Measurements from ENCODE around the gene GJC2. TPM values are rescaled to one million over a fixed set of nuclear protein-coding genes. Genes with fewer than 3 reads are reported as not detected.

GJC2 gene
- total and polyA plus RNA-seq, 2 donors: 4.0 to 5.4 TPM

GRCh38 chr1:228162286-228163006, 12.7 kb downstream of the GJC2 start:
- DNase-seq (ENCODE audit: extremely low spot score): no peak
- peak overlapping the region; percentile 50 for H3K27ac ChIP-seq (ENCODE audit: low read depth)
- H3K4me3 ChIP-seq (ENCODE audit: low read depth, low read length): no peak overlapping the region
- 21% methylated on average over 14 of the region's 14 CpGs for WGBS
- H3K4me1 ChIP-seq (ENCODE audit: insufficient read depth): peaks cover 2% of the 10 kb centered on the region
- H3K36me3 ChIP-seq (ENCODE audit: insufficient read depth): no peaks in the 10 kb centered on the region

- Histone ChIP-seq H3K27ac (ENCODE audit: low read depth) (peak overlapping the region; percentile 63), H3K4me3 (ENCODE audit: low read depth, low read length) (no peak overlapping the region), H3K36me3 (ENCODE audit: insufficient read depth) (no peaks in the 10 kb centered on the region), H3K4me1 (ENCODE audit: insufficient read depth) (peaks cover 2% of the 10 kb centered on the region)
- 45% methylated on average over 30 of the region's 30 CpGs for WGBS
- peak; percentile 41 for DNase-seq (ENCODE audit: extremely low spot score)
Measured at GRCh38 chr1:228163007-228163753, 13.4 kb downstream of the GJC2 start.

- Histone ChIP-seq H3K4me3 (ENCODE audit: low read depth, low read length) (no peak overlapping the region), H3K4me1 (ENCODE audit: insufficient read depth) (peaks cover 2% of the 10 kb centered on the region), H3K27ac (ENCODE audit: low read depth) (peak overlapping the region; percentile 63), H3K36me3 (ENCODE audit: insufficient read depth) (no peaks in the 10 kb centered on the region)
- WGBS: 92% methylated on average over 10 of the region's 10 CpGs
- DNase-seq (ENCODE audit: extremely low spot score): no peak
Measured at GRCh38 chr1:228163776-228164519, 14.2 kb downstream of the GJC2 start.

- Histone ChIP-seq H3K4me1 (ENCODE audit: insufficient read depth) (peaks cover 2% of the 10 kb centered on the region), H3K27ac (ENCODE audit: low read depth) (peak overlapping the region; percentile 83), H3K4me3 (ENCODE audit: low read depth, low read length) (no peak overlapping the region), H3K36me3 (ENCODE audit: insufficient read depth) (no peaks in the 10 kb centered on the region)
- 53% methylated on average over 20 of the region's 20 CpGs for WGBS
- DNase-seq (ENCODE audit: extremely low spot score): peak; percentile 10
Measured at GRCh38 chr1:228164561-228165371, 15.0 kb downstream of the GJC2 start.

- Histone ChIP-seq H3K4me1 (ENCODE audit: insufficient read depth) (peaks cover 2% of the 10 kb centered on the region), H3K36me3 (ENCODE audit: insufficient read depth) (no peaks in the 10 kb centered on the region), H3K4me3 (ENCODE audit: low read depth, low read length) (peak within 1 kb of the TSS; percentile 59), H3K27ac (ENCODE audit: low read depth) (peak within 1 kb of the TSS; percentile 99)
- under 1% methylated on average over 93 of the region's 93 CpGs for WGBS
- DNase-seq (ENCODE audit: extremely low spot score): peak; percentile 94
Measured at GRCh38 chr1:228165372-228166169, 15.8 kb downstream of the GJC2 start, which contains the start of gene IBA57. Gene IBA57 (plus strand): TSS chr1:228165804. CDS start chr1:228165817, 13 bp downstream.

GRCh38 chr1:228166170-228166936, 16.6 kb downstream of the GJC2 start:
- peak overlapping the region; percentile 56 for H3K4me3 ChIP-seq (ENCODE audit: low read depth, low read length)
- WGBS: 15% methylated on average over 26 of the region's 26 CpGs
- H3K36me3 ChIP-seq (ENCODE audit: insufficient read depth): no peaks in the 10 kb centered on the region
- peak overlapping the region; percentile 99 for H3K27ac ChIP-seq (ENCODE audit: low read depth)
- DNase-seq (ENCODE audit: extremely low spot score): peak; percentile 46
- peaks cover 2% of the 10 kb centered on the region for H3K4me1 ChIP-seq (ENCODE audit: insufficient read depth)

GRCh38 chr1:228168563-228169270, 19.0 kb downstream of the GJC2 start:
- H3K4me3 ChIP-seq (ENCODE audit: low read depth, low read length): no peak overlapping the region
- WGBS: 83% methylated on average over 12 of the region's 12 CpGs
- H3K4me1 ChIP-seq (ENCODE audit: insufficient read depth): peaks cover 2% of the 10 kb centered on the region
- H3K27ac ChIP-seq (ENCODE audit: low read depth): no peak overlapping the region
- DNase-seq (ENCODE audit: extremely low spot score): no peak
- H3K36me3 ChIP-seq (ENCODE audit: insufficient read depth): no peaks in the 10 kb centered on the region

- Histone ChIP-seq H3K4me3 (ENCODE audit: low read depth, low read length) (no peak overlapping the region), H3K36me3 (ENCODE audit: insufficient read depth) (no peaks in the 10 kb centered on the region), H3K4me1 (ENCODE audit: insufficient read depth) (peaks cover 2% of the 10 kb centered on the region), H3K27ac (ENCODE audit: low read depth) (no peak overlapping the region)
- 86% methylated on average over 2 of the region's 2 CpGs for WGBS
- DNase-seq (ENCODE audit: extremely low spot score): no peak
Measured at GRCh38 chr1:228169345-228169744, 19.6 kb downstream of the GJC2 start.

GRCh38 chr1:228170666-228171065, 20.9 kb downstream of the GJC2 start:
- no peak for DNase-seq (ENCODE audit: extremely low spot score)
- peaks cover 2% of the 10 kb centered on the region for H3K4me1 ChIP-seq (ENCODE audit: insufficient read depth)
- 86% methylated on average over 7 of the region's 7 CpGs for WGBS
- no peak overlapping the region for H3K27ac ChIP-seq (ENCODE audit: low read depth)
- peaks cover 1% of the 10 kb centered on the region for H3K36me3 ChIP-seq (ENCODE audit: insufficient read depth)
- no peak overlapping the region for H3K4me3 ChIP-seq (ENCODE audit: low read depth, low read length)

- peaks cover 1% of the 10 kb centered on the region for H3K36me3 ChIP-seq (ENCODE audit: insufficient read depth)
- no peak overlapping the region for H3K4me3 ChIP-seq (ENCODE audit: low read depth, low read length)
- peaks cover 2% of the 10 kb centered on the region for H3K4me1 ChIP-seq (ENCODE audit: insufficient read depth)
- 89% methylated on average over 10 of the region's 10 CpGs for WGBS
- no peak for DNase-seq (ENCODE audit: extremely low spot score)
- no peak overlapping the region for H3K27ac ChIP-seq (ENCODE audit: low read depth)
Measured at GRCh38 chr1:228171221-228171891, 21.6 kb downstream of the GJC2 start.
